ENCODE results near the gene SIAH3. TPM values are rescaled to one million over a fixed set of nuclear protein-coding genes. Genes with fewer than 3 reads are reported as not detected.

Gene SIAH3
- polyA plus RNA-seq, 1 donor (not counting 4 experiments of a cell fraction or from before 2014, with no cell fraction given) = 0.12 TPM

GRCh38 chr13:45889590-45890243 lies 38.2 kb upstream of the SIAH3 start:
- Histone ChIP-seq H3K9me3 (ENCODE audit: control insufficient read depth, low read depth, low read length) (no peaks in the 10 kb centered on the region), H3K27ac (ENCODE audit: control insufficient read depth, insufficient read depth, low read length) (no peak overlapping the region), H3K9me1 (ENCODE audit: control insufficient read depth, extremely low read depth, insufficient read depth, low read length) (no peaks in the 10 kb centered on the region), H2AFZ (ENCODE audit: control insufficient read depth, low read length) (no peak overlapping the region), H3K27me3 (ENCODE audit: control insufficient read depth, extremely low read depth, insufficient read depth, low read length) (peaks cover 3% of the 10 kb centered on the region), H3K9ac (ENCODE audit: control insufficient read depth, extremely low read depth, insufficient read depth, low read length) (no peak overlapping the region), H3K4me3 (ENCODE audit: control insufficient read depth in 2 of 3, extremely low read depth in 1 of 3, insufficient read depth in 2 of 3, low read depth in 1 of 3, low read length in 3 of 3) (no peak overlapping the region), H3K79me2 (ENCODE audit: control insufficient read depth, insufficient read depth, low read length) (no peaks in the 10 kb centered on the region), H3K36me3 (ENCODE audit: control insufficient read depth in 2 of 2, extremely low read depth in 1 of 2, insufficient read depth in 2 of 2, low read length in 2 of 2) (no peaks in the 10 kb centered on the region), H4K20me1 (ENCODE audit: control insufficient read depth, extremely low read depth, insufficient read depth, low read length) (no peaks in the 10 kb centered on the region), H3K4me1 (ENCODE audit: control insufficient read depth, extremely low read depth, insufficient read depth, low read length) (no peaks in the 10 kb centered on the region), H3K4me2 (ENCODE audit: control insufficient read depth, extremely low read depth, insufficient read depth, low read depth, low read length) (no peak overlapping the region)
- FAIRE-seq (no peak), DNase-seq (ENCODE audit: low read depth, low spot score) (no peak)
- TF ChIP-seq, protein P1, sequence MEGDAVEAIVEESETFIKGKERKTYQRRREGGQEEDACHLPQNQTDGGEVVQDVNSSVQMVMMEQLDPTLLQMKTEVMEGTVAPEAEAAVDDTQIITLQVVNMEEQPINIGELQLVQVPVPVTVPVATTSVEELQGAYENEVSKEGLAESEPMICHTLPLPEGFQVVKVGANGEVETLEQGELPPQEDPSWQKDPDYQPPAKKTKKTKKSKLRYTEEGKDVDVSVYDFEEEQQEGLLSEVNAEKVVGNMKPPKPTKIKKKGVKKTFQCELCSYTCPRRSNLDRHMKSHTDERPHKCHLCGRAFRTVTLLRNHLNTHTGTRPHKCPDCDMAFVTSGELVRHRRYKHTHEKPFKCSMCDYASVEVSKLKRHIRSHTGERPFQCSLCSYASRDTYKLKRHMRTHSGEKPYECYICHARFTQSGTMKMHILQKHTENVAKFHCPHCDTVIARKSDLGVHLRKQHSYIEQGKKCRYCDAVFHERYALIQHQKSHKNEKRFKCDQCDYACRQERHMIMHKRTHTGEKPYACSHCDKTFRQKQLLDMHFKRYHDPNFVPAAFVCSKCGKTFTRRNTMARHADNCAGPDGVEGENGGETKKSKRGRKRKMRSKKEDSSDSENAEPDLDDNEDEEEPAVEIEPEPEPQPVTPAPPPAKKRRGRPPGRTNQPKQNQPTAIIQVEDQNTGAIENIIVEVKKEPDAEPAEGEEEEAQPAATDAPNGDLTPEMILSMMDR (optimal IDR thresholded peaks at IDR 0.05 in 1 of 3, IDR thresholded peaks at IDR 0.05 in 1 of 3, conservative IDR thresholded peaks at IDR 0.05 in 1 of 3; ENCODE audit: extremely low read depth in 1 of 3, insufficient read depth in 2 of 3, low read length in 3 of 3) = no peak
- no peak for TF ChIP-seq EZH2 (IDR thresholded peaks at IDR 0.05; ENCODE audit: low read length)
- dilution Hi-C loops (cut with MboI; ENCODE audit: extremely low pct_ligation_motif_present, low sequenced_read_pairs) = no loop called here

DNA sequence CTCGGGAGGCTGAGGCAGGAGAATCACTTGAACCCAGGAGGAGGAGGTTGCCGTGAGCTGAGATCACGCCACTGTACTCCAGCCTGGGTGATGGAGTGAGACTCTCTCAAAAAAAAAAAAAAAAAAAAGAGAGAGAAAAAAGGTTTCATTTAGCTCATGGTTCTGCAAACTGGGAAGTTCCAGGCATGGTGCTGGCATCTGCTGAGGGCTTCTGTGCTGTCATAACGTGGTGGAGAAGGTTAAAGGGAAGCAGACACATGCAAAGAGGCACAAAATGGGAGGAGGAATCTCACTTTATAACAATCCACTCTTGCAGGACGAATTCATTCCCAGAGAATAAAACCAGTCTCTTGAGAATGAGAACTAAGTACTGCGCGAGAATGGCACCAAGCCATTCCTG lies 34.9 kb upstream of the SIAH3 start:
- Histone ChIP-seq H3K9me3 (ENCODE audit: control insufficient read depth, low read depth, low read length) (no peaks in the 10 kb centered on the region), H3K4me3 (ENCODE audit: control insufficient read depth in 2 of 3, extremely low read depth in 1 of 3, insufficient read depth in 2 of 3, low read depth in 1 of 3, low read length in 3 of 3) (no peak overlapping the region), H3K4me2 (ENCODE audit: control insufficient read depth, extremely low read depth, insufficient read depth, low read depth, low read length) (no peak overlapping the region), H2AFZ (ENCODE audit: control insufficient read depth, low read length) (no peak overlapping the region), H3K36me3 (ENCODE audit: control insufficient read depth in 2 of 2, extremely low read depth in 1 of 2, insufficient read depth in 2 of 2, low read length in 2 of 2) (no peaks in the 10 kb centered on the region), H3K27ac (ENCODE audit: control insufficient read depth, insufficient read depth, low read length) (no peak overlapping the region), H3K79me2 (ENCODE audit: control insufficient read depth, insufficient read depth, low read length) (no peaks in the 10 kb centered on the region), H3K27me3 (ENCODE audit: control insufficient read depth, extremely low read depth, insufficient read depth, low read length) (no peaks in the 10 kb centered on the region), H3K9me1 (ENCODE audit: control insufficient read depth, extremely low read depth, insufficient read depth, low read length) (no peaks in the 10 kb centered on the region), H4K20me1 (ENCODE audit: control insufficient read depth, extremely low read depth, insufficient read depth, low read length) (no peaks in the 10 kb centered on the region), H3K9ac (ENCODE audit: control insufficient read depth, extremely low read depth, insufficient read depth, low read length) (no peak overlapping the region), H3K4me1 (ENCODE audit: control insufficient read depth, extremely low read depth, insufficient read depth, low read length) (no peaks in the 10 kb centered on the region)
- no peak for FAIRE-seq
- TF ChIP-seq EZH2 (IDR thresholded peaks at IDR 0.05; ENCODE audit: low read length) = no peak
- TF ChIP-seq, protein P1 (optimal IDR thresholded peaks at IDR 0.05 in 1 of 3, IDR thresholded peaks at IDR 0.05 in 1 of 3, conservative IDR thresholded peaks at IDR 0.05 in 1 of 3; ENCODE audit: extremely low read depth in 1 of 3, insufficient read depth in 2 of 3, low read length in 3 of 3) = no peak
- DNase-seq (ENCODE audit: low read depth, low spot score) = no peak
- dilution Hi-C loops (cut with MboI; ENCODE audit: extremely low pct_ligation_motif_present, low sequenced_read_pairs) = no loop called here
